Muscle of back (tissue), 11 donors: ENCODE measurements around the gene TMEM156. TPM values are rescaled to one million over a fixed set of nuclear protein-coding genes. Genes with fewer than 3 reads are reported as not detected.
A peak's percentile ranks its signal among the peaks of the same experiment; 100 is the strongest.
"Not testable (repeated sequence)": the region's sequence is repeated elsewhere in the genome, so short reads cannot be mapped to it uniquely, and the experiment has no call there.

Source experiments
- DNase-seq, 3 donors: peaks; one replicate each; pipeline versions ENCODE4 v3.0.0 to v3.0.0-alpha.2; 2013
- polyA plus RNA-seq, 10 donors: library from polyadenylated mRNA; unstranded; fragments of 120-200 nt; gene quantifications; one replicate each; pipeline ENCODE4 v1.2.1, GENCODE V29; 2013; ENCODE audit not compliant: insufficient read length in 10 of 10

Gene TMEM156
- polyA plus RNA-seq, 10 donors = 0.09 to 0.90 (median 0.31) TPM; not detected in 2

DNA sequence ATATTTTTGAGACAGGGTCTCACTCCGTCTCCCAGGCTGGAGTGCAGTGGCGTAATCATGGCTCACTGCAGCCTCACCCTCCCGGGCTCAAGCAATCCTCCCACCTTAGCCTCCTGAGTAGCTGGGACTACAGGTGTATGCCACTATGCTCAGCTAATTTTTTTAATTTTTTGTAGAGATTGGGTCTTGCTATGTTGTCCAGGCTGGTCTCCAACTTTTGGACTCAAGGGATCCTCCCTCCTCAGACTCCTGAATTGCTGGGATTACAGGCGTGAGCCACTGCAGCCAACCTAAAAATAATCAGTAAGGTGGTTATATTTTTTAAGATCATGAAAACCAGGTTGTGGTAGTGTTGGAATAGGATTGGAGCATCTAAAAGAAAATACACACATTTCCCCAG lies 38.1 kb downstream of the TMEM156 start:
- DNase-seq = no peak

DNA sequence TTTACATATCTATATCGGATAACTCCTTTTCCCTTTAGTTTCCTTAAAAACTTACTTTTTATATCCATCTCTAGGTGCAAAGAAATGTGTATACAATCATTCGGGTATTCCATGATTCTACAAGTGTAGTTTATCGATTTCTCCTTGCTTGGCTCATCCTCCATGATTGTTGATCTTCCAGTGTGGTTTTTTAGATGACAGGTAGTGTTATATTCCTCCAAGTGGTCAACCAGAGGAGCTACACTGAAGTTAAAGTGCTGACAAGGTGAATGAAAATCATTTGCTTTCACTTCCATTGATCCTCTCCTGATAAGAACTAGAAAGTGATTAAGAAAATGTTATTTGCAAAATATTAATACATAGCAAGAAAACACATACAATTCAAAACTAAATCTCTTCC lies 38.5 kb downstream of the TMEM156 start:
- no peak for DNase-seq

DNA sequence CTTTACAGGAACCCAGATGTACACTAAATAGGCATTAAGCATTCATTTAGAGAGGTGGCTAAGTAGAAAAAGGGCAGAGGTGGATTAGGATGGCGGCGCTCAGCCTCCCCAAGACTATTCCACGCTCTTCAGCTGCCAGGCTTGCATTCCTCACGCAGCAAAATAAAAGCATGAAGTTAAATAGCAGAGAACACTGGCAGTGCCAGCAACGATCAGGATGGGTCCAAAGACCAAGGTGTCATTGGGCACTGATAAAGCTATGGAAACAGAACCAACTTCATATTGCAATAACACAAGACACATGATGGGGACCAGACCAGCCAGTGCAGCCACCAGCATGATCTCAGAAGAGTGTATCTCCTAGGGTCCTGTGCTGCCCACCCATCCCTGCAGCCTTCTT lies 42.0 kb downstream of the TMEM156 start:
- no peak for DNase-seq

DNA sequence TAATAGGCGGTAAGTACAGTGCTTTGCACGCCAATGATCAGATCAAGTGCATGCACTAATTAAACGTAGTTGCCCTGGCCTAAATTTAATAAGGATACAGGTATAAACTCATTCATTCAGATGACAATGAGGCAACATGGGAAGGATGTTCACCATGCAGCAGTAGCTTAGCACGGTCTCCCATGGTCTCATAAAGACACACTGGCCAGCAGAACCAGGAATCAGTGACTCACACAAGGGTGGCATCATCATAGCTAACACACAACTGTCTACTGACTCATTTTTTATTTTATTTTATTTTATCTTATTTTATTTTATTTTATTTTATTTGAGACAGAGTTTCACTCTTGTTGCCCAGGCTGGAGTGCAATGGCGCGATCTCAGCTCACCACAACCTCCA lies 42.7 kb downstream of the TMEM156 start:
- no peak for DNase-seq

DNA sequence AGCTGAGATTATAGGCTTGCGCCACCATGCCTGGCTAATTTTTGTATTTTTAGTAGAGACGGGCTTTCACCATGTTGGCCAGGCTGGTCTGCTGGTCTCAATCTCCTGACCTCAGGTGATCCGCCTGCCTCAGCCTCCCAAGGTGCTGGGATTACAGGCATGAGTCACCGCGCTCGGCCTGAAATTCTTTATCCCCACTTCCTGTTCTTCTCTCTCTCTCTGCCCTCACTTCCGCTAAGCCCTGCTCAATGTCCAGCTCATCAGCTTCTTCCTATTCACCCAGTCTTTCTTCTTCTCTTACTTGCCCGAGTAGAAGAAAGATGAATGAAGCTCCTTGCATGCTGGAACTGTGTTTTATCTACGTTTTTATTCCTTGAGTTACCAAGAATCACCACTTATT lies 43.9 kb downstream of the TMEM156 start:
- DNase-seq = not testable (repeated sequence)

DNA sequence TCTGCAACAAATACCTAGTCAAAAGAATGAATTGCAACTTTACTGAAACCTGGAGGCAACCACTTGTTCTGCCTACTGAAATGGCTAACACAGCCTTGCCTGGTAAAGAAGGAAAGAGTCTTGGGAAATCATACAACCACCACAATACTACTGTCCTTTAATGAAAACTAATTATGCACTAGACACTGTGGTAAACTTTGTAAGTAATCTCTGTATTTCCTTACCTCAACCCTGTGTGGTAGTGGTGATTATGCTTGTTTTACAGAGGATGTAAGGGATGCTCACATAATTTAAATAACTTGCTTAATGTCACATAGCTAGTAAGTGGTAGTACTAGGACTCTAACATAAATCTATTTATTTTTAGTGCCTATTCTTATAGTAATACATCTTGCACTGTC lies 44.7 kb downstream of the TMEM156 start:
- no peak for DNase-seq

DNA sequence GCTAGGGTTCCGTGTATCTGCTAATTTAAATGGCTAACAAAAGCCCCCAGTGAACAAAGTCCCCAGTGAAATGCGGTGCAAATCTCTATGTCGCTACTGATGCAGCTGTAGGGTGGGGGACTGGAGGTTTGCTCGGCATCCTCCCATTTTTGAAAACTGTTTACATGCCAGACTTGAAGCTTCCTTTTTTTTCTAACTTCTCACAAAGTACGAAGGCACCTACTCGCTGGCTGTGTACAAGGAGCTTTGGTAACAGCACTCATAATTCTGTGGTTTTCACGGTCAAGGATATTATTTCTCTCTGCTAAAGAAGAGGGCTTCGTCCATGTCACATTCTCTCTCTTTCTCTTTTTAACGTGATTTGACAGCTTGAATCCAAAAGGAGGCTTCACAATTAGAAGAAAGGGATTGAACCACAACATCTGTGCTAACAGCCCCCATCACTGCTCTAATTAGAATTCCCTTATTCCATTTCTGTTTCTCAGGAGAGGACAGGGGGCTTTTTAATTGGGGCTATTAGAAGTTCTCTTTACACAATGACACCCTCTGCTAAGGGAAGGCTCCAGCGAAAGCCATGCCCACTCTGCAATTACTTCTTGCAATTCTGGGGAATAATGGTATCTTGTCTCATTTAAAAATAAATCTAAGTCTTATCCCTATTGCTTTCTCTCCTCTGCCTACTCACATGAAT lies 46.7 kb downstream of the TMEM156 start:
- DNase-seq = peak in 1 of 3 donors; percentile 20

DNA sequence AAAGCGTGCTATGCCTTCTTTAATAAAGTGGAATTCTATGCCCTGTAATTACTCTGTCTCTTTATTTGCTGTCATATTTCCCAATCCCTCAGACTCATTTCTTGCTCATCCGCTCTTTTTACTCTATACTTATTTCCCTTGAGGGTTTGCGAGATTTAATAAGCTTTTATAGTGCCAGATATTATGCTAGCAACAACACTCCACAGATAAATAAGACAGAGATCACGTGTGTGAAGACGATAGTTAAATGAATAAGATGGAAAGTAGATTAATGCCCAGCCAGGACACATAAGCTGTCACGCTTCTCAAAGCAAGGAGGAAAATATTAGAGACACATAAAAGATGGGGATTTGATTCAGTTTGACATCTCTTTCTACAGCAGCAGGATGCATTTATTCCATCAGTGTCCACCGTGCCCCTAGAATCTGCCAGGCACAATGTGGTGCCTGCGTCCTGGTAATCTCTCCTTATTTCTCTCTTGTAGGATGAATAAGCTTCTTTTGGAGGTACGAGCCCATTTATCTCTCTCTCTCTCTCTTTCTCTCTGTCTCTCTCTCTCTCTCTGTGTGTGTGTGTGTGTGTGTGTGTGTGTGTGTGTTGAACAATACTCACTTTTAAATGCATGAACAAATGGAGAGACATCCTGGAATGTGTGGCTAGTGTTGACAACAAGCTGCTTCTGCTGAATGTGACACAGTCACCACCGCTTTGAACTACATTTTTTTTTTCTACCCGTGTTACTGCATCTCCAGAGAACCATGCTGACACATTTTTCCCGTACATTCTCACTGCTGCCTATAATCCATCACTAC lies 48.2 kb downstream of the TMEM156 start:
- DNase-seq = peak in 2 of 3 donors; percentile 36 to 51

DNA sequence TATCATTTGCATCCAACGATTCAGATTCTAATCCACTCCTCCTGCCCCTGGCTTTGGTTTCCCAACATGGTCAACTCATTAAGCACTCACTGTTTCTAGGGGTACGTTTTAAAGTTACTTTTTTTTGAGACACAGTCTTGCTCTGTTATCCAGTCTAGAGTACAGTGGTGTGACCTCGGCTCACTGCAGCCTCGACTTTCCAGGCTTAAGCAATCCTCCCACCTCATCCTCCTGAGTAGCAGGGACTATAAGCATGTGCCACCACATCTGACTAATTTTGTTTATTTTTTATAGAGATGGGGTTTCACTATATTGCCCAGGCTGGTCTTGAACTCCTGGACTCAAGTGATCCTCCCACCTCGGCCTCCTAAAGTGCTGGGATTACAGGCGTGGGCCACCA lies 48.9 kb downstream of the TMEM156 start:
- DNase-seq = no peak

DNA sequence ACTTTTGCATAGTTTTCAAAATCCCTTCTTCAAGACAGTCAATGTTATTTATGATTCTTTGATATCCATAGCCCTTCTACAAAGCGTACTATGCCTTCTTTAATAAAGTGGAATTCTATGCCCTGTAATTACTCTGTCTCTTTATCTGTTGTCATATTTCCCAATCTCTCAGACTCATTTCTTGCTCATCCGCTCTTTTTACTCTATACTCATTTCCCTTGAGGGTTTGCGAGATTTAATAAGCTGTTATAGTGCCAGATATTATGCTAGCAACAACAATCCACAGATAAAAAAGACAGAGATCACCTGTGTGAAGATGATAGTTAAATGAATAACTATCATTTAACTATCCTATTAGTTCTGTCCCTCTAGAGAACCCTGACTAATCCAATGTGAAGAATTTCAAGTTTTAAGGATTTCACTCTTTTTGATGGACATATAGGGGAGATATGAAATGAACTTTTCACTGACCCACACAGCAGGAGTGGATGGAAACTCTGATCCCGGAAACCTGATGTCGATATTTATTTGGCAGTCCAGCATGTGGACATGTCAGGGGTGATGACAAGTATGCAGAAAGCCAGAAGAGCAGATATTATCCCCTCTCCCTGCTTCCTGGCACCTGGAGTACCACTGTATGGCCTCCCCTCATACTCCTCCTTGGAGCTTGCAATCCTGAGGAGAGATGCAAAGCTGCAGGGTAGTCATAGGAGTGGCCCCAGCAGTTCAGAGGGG lies 49.7 kb downstream of the TMEM156 start:
- DNase-seq = no peak

DNA sequence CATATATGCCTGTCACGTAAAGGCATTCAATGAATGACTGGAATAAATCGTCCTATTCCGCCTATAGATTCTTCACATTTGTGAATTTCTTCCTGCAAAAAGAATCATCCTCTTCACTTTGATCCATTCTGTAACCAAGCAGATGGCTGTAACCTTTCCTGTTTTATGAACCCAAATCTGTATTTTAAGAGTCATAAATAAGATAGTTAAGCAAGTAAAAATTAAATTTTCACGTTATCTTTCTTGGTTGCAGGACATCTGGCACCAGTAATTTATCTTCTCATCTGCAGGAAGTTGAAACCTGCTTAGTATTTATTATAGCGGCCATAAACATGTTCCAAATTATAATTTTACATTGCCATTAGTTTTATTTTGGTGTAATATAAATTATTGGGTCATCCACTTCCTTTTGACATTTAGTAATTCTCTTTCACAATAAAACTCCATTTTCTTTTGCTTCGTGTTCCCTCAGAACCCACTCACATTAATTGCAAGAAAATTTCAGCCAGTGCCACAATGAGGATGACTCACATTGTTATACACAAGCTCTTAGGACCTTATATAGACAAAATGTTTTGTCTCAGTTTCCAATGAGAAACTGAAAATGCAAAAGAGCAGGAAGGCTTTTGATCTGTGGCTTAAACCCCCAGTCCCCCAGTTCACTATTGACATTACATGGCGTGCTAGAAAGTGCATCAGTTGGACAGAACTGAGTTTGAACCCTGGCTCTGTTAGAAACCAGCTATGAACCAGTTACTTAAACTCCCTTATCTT lies 51.1 kb downstream of the TMEM156 start:
- peak in 1 of 3 donors; percentile 47 for DNase-seq

DNA sequence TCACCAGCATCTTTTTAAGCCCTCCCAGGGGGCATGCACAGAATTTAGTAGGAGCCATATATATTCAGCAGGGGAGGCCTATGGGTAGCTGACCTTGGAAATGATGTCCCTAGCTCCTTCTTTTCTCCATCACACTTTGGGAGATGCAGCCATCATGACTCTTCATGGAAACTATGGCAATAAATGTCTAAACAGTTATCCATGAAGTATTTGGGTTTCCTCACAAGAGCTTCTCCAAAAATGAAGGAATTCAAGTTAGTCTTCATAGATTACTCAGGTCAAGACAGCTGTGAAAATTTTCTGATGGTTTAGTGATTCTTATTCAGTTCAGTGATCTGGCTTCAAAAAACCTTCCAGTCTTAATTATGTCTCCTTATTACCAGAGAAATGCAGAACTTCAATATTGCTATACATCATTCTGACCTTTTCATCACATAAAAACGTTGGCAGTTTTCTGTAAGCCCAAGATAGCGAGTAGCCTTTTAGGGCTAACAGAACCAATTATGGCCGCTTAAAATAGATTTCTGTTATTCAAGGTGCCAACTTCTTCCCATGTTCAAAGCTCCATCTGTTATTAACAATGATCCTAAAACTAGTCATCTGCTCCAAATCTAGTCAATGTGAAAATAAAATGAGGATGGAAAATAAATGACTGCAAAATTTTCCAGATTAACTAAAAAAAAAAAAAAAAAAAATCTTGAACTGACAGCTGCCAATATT lies 52.5 kb downstream of the TMEM156 start:
- no peak for DNase-seq

DNA sequence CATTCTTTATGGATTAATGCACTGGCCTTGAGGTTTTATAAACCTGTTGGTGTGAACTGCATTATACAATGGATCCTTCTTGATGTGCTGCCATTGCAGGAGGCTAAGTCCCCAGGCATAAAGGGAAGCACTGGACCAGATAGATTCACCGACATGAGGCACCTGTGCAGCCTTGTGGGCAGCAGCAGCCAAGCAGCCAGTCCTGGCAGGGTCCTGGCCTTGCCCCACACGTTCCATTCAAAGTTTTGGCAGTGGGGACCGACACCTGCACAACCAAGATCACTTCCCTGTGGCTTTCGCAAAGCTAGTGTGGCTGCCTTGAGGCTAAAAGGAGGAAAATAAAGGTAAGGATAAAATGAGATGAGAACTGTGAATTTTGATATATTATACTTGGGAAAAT lies 53.1 kb downstream of the TMEM156 start:
- DNase-seq = no peak

DNA sequence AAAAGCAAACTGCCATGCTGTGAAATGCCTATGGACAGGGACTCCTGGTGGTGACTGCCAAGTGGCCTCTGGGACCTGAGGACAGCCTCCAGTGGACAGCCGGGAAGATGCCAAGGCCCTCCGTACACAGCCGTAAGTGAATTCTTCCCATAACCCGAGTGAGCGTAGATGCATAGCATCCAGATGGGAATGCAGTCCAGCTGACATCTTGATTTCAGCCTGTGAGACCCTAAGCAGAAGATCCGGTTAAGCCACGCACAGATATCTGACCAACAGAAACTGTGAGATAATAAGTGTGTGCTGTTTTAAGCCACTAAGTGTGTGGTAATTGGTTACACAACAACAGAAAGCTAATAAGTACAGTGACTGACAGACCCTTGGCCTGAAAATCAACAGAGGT lies 55.9 kb downstream of the TMEM156 start:
- DNase-seq = no peak

DNA sequence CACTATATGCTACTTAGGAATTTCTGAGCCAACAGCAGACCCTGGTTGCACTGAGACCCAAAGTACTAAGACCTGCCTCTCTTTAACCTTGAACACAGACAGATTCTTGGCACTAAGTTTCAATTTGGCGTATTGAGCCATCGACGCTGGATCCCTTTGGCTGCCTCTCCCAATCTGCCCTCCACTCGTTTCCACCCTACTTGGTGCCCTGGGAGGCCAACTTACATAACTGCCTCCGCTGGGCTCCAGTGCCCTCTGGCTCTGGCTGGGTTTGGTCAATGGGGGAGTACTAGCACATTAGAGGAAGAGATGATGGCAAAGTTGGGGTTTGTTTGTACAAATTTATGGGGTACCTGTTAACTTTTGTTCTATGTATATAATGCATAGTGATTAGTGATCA lies 63.5 kb downstream of the TMEM156 start:
- no peak for DNase-seq

DNA sequence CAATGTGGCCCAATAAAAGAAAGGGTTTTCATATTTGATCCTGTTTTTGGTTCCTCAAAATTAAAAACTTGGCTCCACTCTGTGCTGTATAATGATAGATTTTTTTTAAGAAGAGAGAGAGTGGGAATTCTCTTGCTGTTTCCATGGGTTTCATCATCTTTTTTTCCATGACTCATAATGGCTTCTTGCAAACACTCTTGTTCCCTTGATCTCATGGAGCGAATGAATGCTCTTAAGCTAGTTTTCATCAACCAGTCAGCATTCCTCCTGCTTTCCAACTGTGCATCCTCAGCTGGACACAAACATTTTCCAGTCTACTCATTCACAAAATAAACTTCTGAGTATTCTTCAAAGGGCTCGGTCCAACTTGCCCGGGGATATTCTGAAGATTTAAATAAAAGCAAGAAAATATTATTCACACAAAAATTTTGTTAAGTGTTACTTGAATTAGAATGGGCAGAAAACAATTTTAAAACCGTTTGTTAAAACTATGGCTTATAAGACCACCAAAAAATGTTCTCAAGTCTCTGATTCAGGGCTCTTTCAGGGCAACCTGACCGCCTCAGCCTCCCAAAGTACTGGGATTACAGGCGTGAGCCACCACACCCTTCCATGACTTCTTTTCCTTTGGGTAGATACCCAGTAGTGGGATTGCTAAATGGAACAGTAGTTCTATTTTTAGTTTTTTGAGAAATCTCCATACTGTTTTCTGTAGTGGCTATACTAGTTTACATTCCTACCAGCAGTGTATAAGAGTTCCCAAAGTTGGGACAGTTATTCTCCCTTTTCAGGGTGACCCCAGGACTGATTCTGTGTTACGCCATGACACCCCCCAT lies 64.7 kb downstream of the TMEM156 start:
- peak in 2 of 3 donors; percentile 21 to 93 for DNase-seq

DNA sequence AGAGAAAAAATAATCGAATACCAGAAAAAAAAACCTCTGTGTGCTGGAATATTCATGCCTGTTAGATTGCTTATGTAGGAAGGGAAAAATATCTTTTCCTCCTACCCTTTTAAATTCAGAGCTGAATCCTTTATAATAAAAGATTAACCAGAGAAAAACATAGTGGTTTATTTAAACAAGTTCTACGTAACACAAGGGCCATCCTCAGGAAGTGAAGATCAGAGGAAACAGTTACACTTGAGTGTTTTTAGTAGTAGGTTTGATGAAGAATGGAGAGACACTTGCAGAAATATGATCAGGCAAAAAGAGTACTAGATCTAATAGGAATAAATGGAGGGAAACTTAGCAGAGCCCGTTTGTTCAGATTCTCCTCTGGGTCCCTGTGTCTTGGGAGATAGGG lies 66.3 kb downstream of the TMEM156 start:
- DNase-seq = no peak

DNA sequence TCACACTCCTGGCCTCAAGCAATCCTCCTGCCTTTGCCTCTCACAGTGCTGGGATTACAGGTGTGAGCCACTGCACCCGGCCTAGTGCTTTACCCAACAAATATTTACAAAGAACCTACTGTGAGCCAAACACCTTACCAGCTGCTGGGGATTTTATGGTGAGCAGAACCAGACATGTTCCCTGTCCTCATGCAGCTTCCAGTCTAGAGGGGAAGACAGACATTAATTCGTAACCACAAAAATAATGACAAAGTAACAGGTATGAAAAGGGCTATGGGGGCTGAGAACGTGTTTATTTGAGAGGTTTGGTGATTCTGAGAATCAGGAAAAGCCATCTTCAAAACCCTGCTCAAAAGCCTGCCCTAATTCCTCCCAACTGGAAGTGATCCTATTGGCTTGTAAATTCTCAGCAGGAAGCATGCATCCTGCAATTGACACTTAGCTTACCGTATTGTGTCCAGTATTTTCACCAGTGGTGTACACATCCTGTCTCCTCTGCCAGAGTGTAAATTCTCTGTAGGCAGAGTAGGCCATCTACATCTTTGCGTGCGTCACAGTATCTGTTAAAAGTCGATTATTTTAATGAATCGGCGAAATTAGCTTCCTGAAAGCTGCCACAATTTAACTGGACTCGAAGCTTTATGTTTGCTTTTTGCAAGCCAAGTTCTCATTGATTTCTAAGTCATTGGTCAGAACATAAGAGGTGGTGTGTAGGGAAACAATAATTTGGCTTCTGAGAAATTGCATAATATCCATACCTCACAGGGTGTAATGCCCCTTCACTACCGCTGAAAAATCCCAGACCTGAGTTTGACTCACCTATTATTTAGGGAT lies 67.0 kb downstream of the TMEM156 start:
- no peak for DNase-seq

DNA sequence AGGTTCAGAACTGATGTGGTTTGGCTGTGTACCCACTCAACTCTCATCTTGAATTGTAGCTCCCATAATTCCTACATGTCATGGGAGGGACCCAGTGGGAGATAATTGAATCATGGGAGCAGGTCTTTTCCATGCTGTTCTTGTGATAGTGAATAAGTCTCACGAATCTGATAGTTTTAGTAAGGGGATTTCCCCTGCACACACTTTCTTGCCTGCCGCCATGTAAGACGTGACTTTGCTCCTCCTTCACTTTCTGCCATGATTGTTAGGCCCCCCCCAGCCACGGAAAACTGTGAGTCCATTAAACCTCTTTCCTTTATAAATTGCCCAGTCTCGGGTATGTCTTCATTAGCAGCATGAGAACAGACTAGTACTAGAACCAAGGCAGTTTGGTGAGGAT lies 73.0 kb downstream of the TMEM156 start:
- DNase-seq = not testable (repeated sequence)
